ENCODE data around the gene PSMB8.

The PSMB8 gene

GRCh38 chr6:32843979-32844838 is at the start of gene PSMB8:
Gene PSMB8, minus strand, starts transcription at chr6:32844047. Its CDS starts 51 bp downstream, at chr6:32843996.
- Histone ChIP-seq H2AFZ (ENCODE audit: low read length) (no peak within 1 kb of the TSS), H3K4me3 (ENCODE audit: low read depth, low read length, poor library complexity, severe bottlenecking) (peak within 1 kb of the TSS; percentile 82), H3K4me1 (ENCODE audit: insufficient read depth, low read length, severe bottlenecking) (peaks cover 53% of the 10 kb centered on the region), H3K27me3 (ENCODE audit: insufficient read depth, low read length) (no peaks in the 10 kb centered on the region), H3K79me2 (ENCODE audit: insufficient read depth, low read length) (no peaks in the 10 kb centered on the region), H3K9me3 (ENCODE audit: low read length) (no peaks in the 10 kb centered on the region), H3K9ac (ENCODE audit: low read length) (peak within 1 kb of the TSS; percentile 97), H3K9me2 (ENCODE audit: low read depth, low read length) (no peaks in the 10 kb centered on the region), H3F3A (ENCODE audit: insufficient read depth, low read length) (no peaks in the 10 kb centered on the region), H4K20me1 (ENCODE audit: insufficient read depth, low read length) (no peaks in the 10 kb centered on the region), H3K27ac (ENCODE audit: low read depth, low read length, poor library complexity, severe bottlenecking) (peak within 1 kb of the TSS; percentile 95), H3K4me2 (ENCODE audit: low read length) (peak within 1 kb of the TSS; percentile 84), H3K36me3 (ENCODE audit: insufficient read depth, low read length) (peaks cover 67% of the 10 kb centered on the region)
- TF ChIP-seq EZH2 (IDR thresholded peaks at IDR 0.05; ENCODE audit: borderline replicate concordance, low read length) (no peak), CTCF (IDR thresholded peaks at IDR 0.05; ENCODE audit: low read length) (no peak; the same call in 1 of the 2 replicates)

GRCh38 chr6:32890831-32891230 is 47.0 kb upstream of the PSMB8 start:
- Histone ChIP-seq H3K9me2 (ENCODE audit: low read depth, low read length) (no peaks in the 10 kb centered on the region), H3K4me3 (ENCODE audit: low read depth, low read length, poor library complexity, severe bottlenecking) (no peak overlapping the region), H3K9me3 (ENCODE audit: low read length) (no peaks in the 10 kb centered on the region), H3F3A (ENCODE audit: insufficient read depth, low read length) (0 out of 2 replicates have a peak, but pooled peaks cover 5% of the 10 kb centered on the region), H4K20me1 (ENCODE audit: insufficient read depth, low read length) (no peaks in the 10 kb centered on the region), H3K27me3 (ENCODE audit: insufficient read depth, low read length) (no peaks in the 10 kb centered on the region), H3K4me2 (ENCODE audit: low read length) (no peak overlapping the region), H2AFZ (ENCODE audit: low read length) (no peak overlapping the region), H3K36me3 (ENCODE audit: insufficient read depth, low read length) (no peaks in the 10 kb centered on the region), H3K79me2 (ENCODE audit: insufficient read depth, low read length) (peaks cover 11% of the 10 kb centered on the region), H3K9ac (ENCODE audit: low read length) (no peak overlapping the region), H3K27ac (ENCODE audit: low read depth, low read length, poor library complexity, severe bottlenecking) (peak overlapping the region; percentile 19), H3K4me1 (ENCODE audit: insufficient read depth, low read length, severe bottlenecking) (peaks cover 57% of the 10 kb centered on the region)
- TF ChIP-seq CTCF (IDR thresholded peaks at IDR 0.05; ENCODE audit: low read length) (no peak), EZH2 (IDR thresholded peaks at IDR 0.05; ENCODE audit: borderline replicate concordance, low read length) (no peak)

- peaks cover 49% of the 10 kb centered on the region for H3K4me1 ChIP-seq (ENCODE audit: insufficient read depth, low read length, severe bottlenecking)
- H2AFZ ChIP-seq (ENCODE audit: low read length), result no peak overlapping the region
- no peaks in the 10 kb centered on the region for H4K20me1 ChIP-seq (ENCODE audit: insufficient read depth, low read length)
- no peak overlapping the region for H3K9ac ChIP-seq (ENCODE audit: low read length)
- H3K27me3 ChIP-seq (ENCODE audit: insufficient read depth, low read length), result no peaks in the 10 kb centered on the region
- H3K79me2 ChIP-seq (ENCODE audit: insufficient read depth, low read length), result no peaks in the 10 kb centered on the region
- no peak overlapping the region for H3K4me3 ChIP-seq (ENCODE audit: low read depth, low read length, poor library complexity, severe bottlenecking)
- no peaks in the 10 kb centered on the region for H3K9me3 ChIP-seq (ENCODE audit: low read length)
- H3K27ac ChIP-seq (ENCODE audit: low read depth, low read length, poor library complexity, severe bottlenecking), result no peak overlapping the region
- no peak overlapping the region for H3K4me2 ChIP-seq (ENCODE audit: low read length)
- H3K9me2 ChIP-seq (ENCODE audit: low read depth, low read length), result no peaks in the 10 kb centered on the region
- TF ChIP-seq EZH2 (IDR thresholded peaks at IDR 0.05; ENCODE audit: borderline replicate concordance, low read length) (no peak), CTCF (IDR thresholded peaks at IDR 0.05; ENCODE audit: low read length) (no peak)
- H3F3A ChIP-seq (ENCODE audit: insufficient read depth, low read length), result 0 out of 2 replicates have a peak, but pooled peaks cover 5% of the 10 kb centered on the region
- no peaks in the 10 kb centered on the region for H3K36me3 ChIP-seq (ENCODE audit: insufficient read depth, low read length)
These were observed 45.7 kb upstream of the PSMB8 start for GRCh38 chr6:32889533-32889932.

All from OCI-LY1 (cell line).